H9 (cell line): ENCODE data around the gene VRK3. TPM values are rescaled to one million over a fixed set of nuclear protein-coding genes. Genes with fewer than 3 reads are reported as not detected.

Experiments
- DNase-seq: peaks from one replicate; pipeline ENCODE4 v3.0.0-alpha.2; 2017
- H2AFZ ChIP-seq: one replicate; pipeline ENCODE4 v1.6.1; 2013; ENCODE audit warnings: mild to moderate bottlenecking, low read length, control low read depth, moderate library complexity
- H2AK5ac ChIP-seq: 2 replicates; pipeline ENCODE4 v1.6.1; 2013; ENCODE audit warnings: low read length, control low read depth, mixed read lengths; ENCODE audit not compliant: insufficient read length
- H2BK120ac ChIP-seq: one replicate; pipeline ENCODE4 v1.6.1; 2013; ENCODE audit warnings: low read depth, mild to moderate bottlenecking, low read length, control low read depth, inconsistent platforms; ENCODE audit not compliant: poor library complexity, severe bottlenecking
- H2BK12ac ChIP-seq: 2 replicates; pipeline ENCODE4 v1.6.1; 2013; ENCODE audit warnings: low read length, control low read depth, mixed read lengths, low read depth; ENCODE audit not compliant: insufficient read length
- H2BK15ac ChIP-seq: 2 replicates; pipeline ENCODE4 v1.6.1; 2013; ENCODE audit warnings: low read depth, low read length, control low read depth
- H2BK20ac ChIP-seq: one replicate; pipeline ENCODE4 v1.6.1; 2013; ENCODE audit warnings: low read depth, mild to moderate bottlenecking, low read length, control low read depth, inconsistent platforms; ENCODE audit not compliant: poor library complexity, severe bottlenecking
- H2BK5ac ChIP-seq: 2 replicates; pipeline ENCODE4 v1.6.1; 2013; ENCODE audit warnings: low read length, control low read depth, mixed read lengths; ENCODE audit not compliant: insufficient read length
- H3K14ac ChIP-seq: 2 replicates; pipeline ENCODE4 v1.6.1; 2013; ENCODE audit warnings: low read length, control low read depth; ENCODE audit not compliant: insufficient read depth
- H3K18ac ChIP-seq: 2 replicates; pipeline ENCODE4 v1.6.1; 2013; ENCODE audit warnings: low read depth, mild to moderate bottlenecking, mixed read lengths, low read length, control low read depth; ENCODE audit not compliant: insufficient read length
- H3K23ac ChIP-seq: 2 replicates; pipeline ENCODE4 v1.6.1; 2013; ENCODE audit warnings: low read length, control low read depth, mixed read lengths, low read depth; ENCODE audit not compliant: insufficient read length
- H3K23me2 ChIP-seq: 2 replicates; pipeline ENCODE4 v1.6.1; 2013; ENCODE audit warnings: low read depth, mild to moderate bottlenecking, mixed read lengths, low read length, control low read depth; ENCODE audit not compliant: insufficient read length, poor library complexity, severe bottlenecking
- H3K27ac ChIP-seq: 2 replicates; pipeline ENCODE4 v1.5.1; 2013; ENCODE audit warnings: low read length, control low read depth, mixed read lengths, low read depth; ENCODE audit not compliant: insufficient read length
- H3K27me3 ChIP-seq: 2 replicates; pipeline ENCODE4 v1.6.1; 2013; ENCODE audit warnings: low read length, control low read depth, inconsistent platforms; ENCODE audit not compliant: insufficient read depth
- H3K4ac ChIP-seq: 2 replicates; pipeline ENCODE4 v1.6.1; 2013; ENCODE audit warnings: low read depth, mild to moderate bottlenecking, control low read depth, inconsistent platforms, low read length, moderate library complexity
- H3K4me1 ChIP-seq: 2 replicates; pipeline ENCODE4 v1.6.1; 2013; ENCODE audit warnings: low read length, control low read depth, inconsistent platforms; ENCODE audit not compliant: insufficient read depth
- H3K4me2 ChIP-seq: 2 replicates; pipeline ENCODE4 v1.6.1; 2013; ENCODE audit warnings: low read length, control low read depth, mixed read lengths; ENCODE audit not compliant: insufficient read length, insufficient read depth
- H3K56ac ChIP-seq: 2 replicates; pipeline ENCODE4 v1.6.1; 2013; ENCODE audit warnings: low read depth, mild to moderate bottlenecking, mixed read lengths, low read length, control low read depth; ENCODE audit not compliant: insufficient read length
- H3K79me1 ChIP-seq: 2 replicates; pipeline ENCODE4 v1.6.1; 2013; ENCODE audit warnings: low read depth, mild to moderate bottlenecking, moderate library complexity, low read length, control low read depth, inconsistent platforms; ENCODE audit not compliant: insufficient read depth, poor library complexity, severe bottlenecking
- H3K79me2 ChIP-seq: 2 replicates; pipeline ENCODE4 v1.6.1; 2013; ENCODE audit warnings: low read length, control low read depth, inconsistent platforms; ENCODE audit not compliant: insufficient read depth
- H3K9ac ChIP-seq: 2 replicates; pipeline ENCODE4 v1.6.1; 2013; ENCODE audit warnings: low read length, control low read depth, mixed read lengths; ENCODE audit not compliant: insufficient read length; ENCODE audit errors: extremely low read depth
- H3K9me3 ChIP-seq: one replicate; pipeline ENCODE4 v1.6.1; 2013; ENCODE audit warnings: low read depth, low read length, inconsistent platforms; ENCODE audit not compliant: control insufficient read depth
- H3T11ph ChIP-seq: one replicate; pipeline ENCODE4 v1.6.1; 2013; ENCODE audit warnings: mild to moderate bottlenecking, low read length, control low read depth, inconsistent platforms
- H4K20me1 ChIP-seq: one replicate; pipeline ENCODE4 v1.6.1; 2013; ENCODE audit not compliant: control insufficient read depth, insufficient read length, insufficient read depth
- H4K5ac ChIP-seq: 2 replicates; pipeline ENCODE4 v1.6.1; 2013; ENCODE audit warnings: low read depth, mild to moderate bottlenecking, mixed read lengths, low read length, control low read depth; ENCODE audit not compliant: insufficient read length
- H4K8ac ChIP-seq: replicated peaks from 2 replicates; pipeline ENCODE4 v1.6.1; 2013; ENCODE audit warnings: low read length, control low read depth, mixed read lengths, low read depth; ENCODE audit not compliant: insufficient read length
- H4K91ac ChIP-seq: 2 replicates; pipeline ENCODE4 v1.6.1; 2013; ENCODE audit warnings: low read depth, mild to moderate bottlenecking, moderate library complexity, mixed read lengths, low read length, control low read depth; ENCODE audit not compliant: insufficient read length
- H3K27ac Mint-ChIP-seq, 3 experiments: 2 replicates in 2 of 3; 3 replicates in 1 of 3; pipeline ENCODE4 v1.8.0; 2020 to 2021; ENCODE audit warnings: mixed read lengths in 3 of 3, mild to moderate bottlenecking in 1 of 3, moderate library complexity in 1 of 3
- H3K27me3 Mint-ChIP-seq: 2 replicates; pipeline ENCODE4 v1.8.0; 2021; ENCODE audit warnings: low read depth, mild to moderate bottlenecking, moderate library complexity, mixed read lengths
- H3K36me3 Mint-ChIP-seq, 3 experiments: 2 replicates in 2 of 3; 3 replicates in 1 of 3; pipeline ENCODE4 v1.8.0; 2020 to 2021; ENCODE audit warnings: low read depth in 3 of 3, mixed read lengths in 3 of 3; ENCODE audit not compliant: insufficient read depth in 1 of 3
- H3K4me1 Mint-ChIP-seq, 2 experiments: 2 replicates each; pipeline ENCODE4 v1.8.0; 2020; ENCODE audit warnings: mixed read lengths in 2 of 2
- H3K4me3 Mint-ChIP-seq, 2 experiments: 2 replicates in 1 of 2; 3 replicates in 1 of 2; pipeline ENCODE4 v1.8.0; 2020 to 2021; ENCODE audit warnings: mild to moderate bottlenecking in 2 of 2, mixed read lengths in 2 of 2, moderate library complexity in 1 of 2
- H3K9me3 Mint-ChIP-seq, 2 experiments: 2 replicates in 1 of 2; 3 replicates in 1 of 2; pipeline ENCODE4 v1.8.0; 2020; ENCODE audit warnings: mild to moderate bottlenecking in 2 of 2, mixed read lengths in 2 of 2, moderate library complexity in 1 of 2
- WGBS: extraction: QIAGEN DNeasy Blood & Tissue Kit; methylation state at CpG from one replicate; pipeline ENCODE4 v1.1.7; 2013; ENCODE audit warnings: missing lambda C conversion rate, low lambda C conversion rate, mixed read lengths; ENCODE audit not compliant: insufficient read length; ENCODE audit errors: extremely low coverage; 5-methylcytosine and 5-hydroxymethylcytosine counted together
- total RNA-seq: library from RNA; stranded (reverse); gene quantifications from 2 replicates; pipeline ENCODE4 v1.2.1, GENCODE V29; 2021
- TF ChIP-seq, protein P1 (sequence below): fragments of 200-600 bp; sonication (generic); conservative IDR thresholded peaks from 3 replicates; pipeline ENCODE4 v1.8.0; 2021; ENCODE audit warnings: antibody characterized with exemption, mild to moderate bottlenecking

The VRK3 gene
- total RNA-seq, 1 experiment from 2014 or later = 33.5 TPM

DNA sequence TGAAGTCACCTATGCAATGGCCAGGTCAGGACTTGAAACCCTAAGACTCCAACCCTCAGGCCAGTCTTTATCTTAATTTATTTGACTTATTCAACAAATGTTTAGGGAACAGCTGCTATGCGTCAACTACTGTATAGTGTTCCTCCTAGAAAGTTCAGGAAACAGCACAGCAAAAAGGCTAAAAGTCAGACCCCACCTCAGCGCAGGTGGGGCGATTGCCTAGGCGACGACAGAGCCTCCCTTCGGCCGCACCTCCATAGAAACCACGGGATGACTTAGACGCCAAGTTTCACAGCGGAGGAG, 502 bp downstream of the VRK3 start:
- Histone ChIP-seq H3K79me2 (peaks cover 2% of the 10 kb centered on the region; the same call in 1 of the 2 replicates), H4K20me1 (no peaks in the 10 kb centered on the region), H3K9me3 (no peaks in the 10 kb centered on the region), H2BK12ac (no peak overlapping the region), H3K9ac (peak overlapping the region; percentile 50), H2BK15ac (no peak overlapping the region), H3K27me3 (no peaks in the 10 kb centered on the region), H3T11ph (no peak overlapping the region), H4K5ac (no peak overlapping the region), H2BK120ac (no peak overlapping the region), H4K91ac (no peak overlapping the region), H3K4me2 (peak overlapping the region; percentile 97), H3K27ac (no peak overlapping the region), H3K14ac (no peak overlapping the region), H2AK5ac (no peak overlapping the region), H2BK20ac (no peak overlapping the region), H3K79me1 (peaks cover 7% of the 10 kb centered on the region), H3K4ac (no peak overlapping the region), H3K4me1 (peaks cover 3% of the 10 kb centered on the region; the same call in 1 of the 2 replicates), H3K23me2 (peaks cover 7% of the 10 kb centered on the region), H2AFZ (no peak overlapping the region), H3K18ac (no peak overlapping the region), H2BK5ac (no peak overlapping the region), H4K8ac (no peak overlapping the region), H3K56ac (no peak overlapping the region), H3K23ac (no peak overlapping the region)
- Mint-ChIP-seq H3K27me3 (peaks cover 5% of the 10 kb centered on the region), H3K9me3 (peaks cover 2 to 11% of the 10 kb centered on the region in 2 experiments; a peak in 4 of 5 replicates), H3K27ac (peak overlapping the region in 2 of 3 experiments; percentile 95 to 100; a peak in 3 of 7 replicates), H3K4me3 (peak overlapping the region; percentile 97 to 99), H3K36me3 (peaks cover 4 to 14% (median 8%) of the 10 kb centered on the region in 3 experiments), H3K4me1 (peaks cover 12 to 16% of the 10 kb centered on the region in 2 experiments)
- no peak for DNase-seq
- TF ChIP-seq, protein P1, sequence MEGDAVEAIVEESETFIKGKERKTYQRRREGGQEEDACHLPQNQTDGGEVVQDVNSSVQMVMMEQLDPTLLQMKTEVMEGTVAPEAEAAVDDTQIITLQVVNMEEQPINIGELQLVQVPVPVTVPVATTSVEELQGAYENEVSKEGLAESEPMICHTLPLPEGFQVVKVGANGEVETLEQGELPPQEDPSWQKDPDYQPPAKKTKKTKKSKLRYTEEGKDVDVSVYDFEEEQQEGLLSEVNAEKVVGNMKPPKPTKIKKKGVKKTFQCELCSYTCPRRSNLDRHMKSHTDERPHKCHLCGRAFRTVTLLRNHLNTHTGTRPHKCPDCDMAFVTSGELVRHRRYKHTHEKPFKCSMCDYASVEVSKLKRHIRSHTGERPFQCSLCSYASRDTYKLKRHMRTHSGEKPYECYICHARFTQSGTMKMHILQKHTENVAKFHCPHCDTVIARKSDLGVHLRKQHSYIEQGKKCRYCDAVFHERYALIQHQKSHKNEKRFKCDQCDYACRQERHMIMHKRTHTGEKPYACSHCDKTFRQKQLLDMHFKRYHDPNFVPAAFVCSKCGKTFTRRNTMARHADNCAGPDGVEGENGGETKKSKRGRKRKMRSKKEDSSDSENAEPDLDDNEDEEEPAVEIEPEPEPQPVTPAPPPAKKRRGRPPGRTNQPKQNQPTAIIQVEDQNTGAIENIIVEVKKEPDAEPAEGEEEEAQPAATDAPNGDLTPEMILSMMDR = no peak
- WGBS = no CpG with 5 or more reads among the region's 10 CpGs
